GM12865 (cell line): Measurements from ENCODE around the gene FHOD1.

ENCODE experiments used
- DNase-seq: peaks from one replicate; pipeline ENCODE4 v3.0.0; 2010; ENCODE audit warnings: low read depth
- H3K4me3 ChIP-seq: 2 replicates; pipeline ENCODE4 v1.5.1; 2011; ENCODE audit warnings: mild to moderate bottlenecking, low read depth, low read length, control low read depth
- CTCF ChIP-seq: IDR thresholded peaks from 2 replicates; pipeline ENCODE4 v1.5.1; 2011; ENCODE audit warnings: low read length, control low read depth, low read depth, inconsistent platforms; ENCODE audit not compliant: insufficient read depth; ENCODE audit errors: missing control alignments

The FHOD1 gene

GRCh38 chr16:67211674-67212073, 35.6 kb downstream of the FHOD1 start:
- TF ChIP-seq CTCF = no peak
- H3K4me3 ChIP-seq = no peak overlapping the region
- no peak for DNase-seq

GRCh38 chr16:67210069-67210937, 37.0 kb downstream of the FHOD1 start:
- TF ChIP-seq CTCF = no peak
- no peak for DNase-seq
- H3K4me3 ChIP-seq = no peak overlapping the region

GRCh38 chr16:67209565-67209964, 37.7 kb downstream of the FHOD1 start:
- TF ChIP-seq CTCF = no peak
- no peak for DNase-seq
- no peak overlapping the region for H3K4me3 ChIP-seq

- no peak for TF ChIP-seq CTCF
- no peak for DNase-seq
- H3K4me3 ChIP-seq = no peak overlapping the region
These were observed 39.0 kb downstream of the FHOD1 start for GRCh38 chr16:67208154-67208896.

- TF ChIP-seq CTCF = no peak
- H3K4me3 ChIP-seq = no peak overlapping the region
- no peak for DNase-seq
These were observed 39.8 kb downstream of the FHOD1 start for GRCh38 chr16:67207249-67208091.

GRCh38 chr16:67206838-67207248, 40.4 kb downstream of the FHOD1 start:
- no peak for TF ChIP-seq CTCF
- H3K4me3 ChIP-seq = no peak overlapping the region
- DNase-seq = no peak
